Brain microvascular endothelial cell (primary cell): ENCODE data around the gene STAM.
A peak's percentile ranks its signal among the peaks of the same experiment; 100 is the strongest.

Experiments used
- DNase-seq: peaks from one replicate; pipeline ENCODE4 v3.0.0-alpha.2; 2020
- H3K27ac ChIP-seq: fragments of 250-450 bp; sonication (Bioruptor Pico); 2 replicates; pipeline ENCODE4 v1.5.1; 2020; ENCODE audit warnings: mild to moderate bottlenecking, moderate library complexity
- H3K27me3 ChIP-seq: fragments of 250-450 bp; sonication (Bioruptor Pico); replicated peaks from 2 replicates; pipeline ENCODE4 v1.5.1; 2020; ENCODE audit warnings: mild to moderate bottlenecking
- H3K36me3 ChIP-seq: fragments of 250-450 bp; sonication (Bioruptor Pico); replicated peaks from 2 replicates; pipeline ENCODE4 v1.5.1; 2020; ENCODE audit warnings: mild to moderate bottlenecking
- H3K4me3 ChIP-seq: 2 replicates; pipeline ENCODE4 v1.5.1; 2011; ENCODE audit warnings: low read depth, mild to moderate bottlenecking, control low read depth, low read length, moderate library complexity
- CTCF ChIP-seq: IDR thresholded peaks from 2 replicates; pipeline ENCODE4 v1.5.1; 2011; ENCODE audit warnings: low read depth, mild to moderate bottlenecking, moderate library complexity, low read length, control low read depth, inconsistent platforms; ENCODE audit errors: missing control alignments
- in situ Hi-C: cut with HindIII; loops from 2 replicates; pipeline ENCODE4 v1.10.0; 2017; ENCODE audit warnings: low sequenced_read_pairs, low pct_ligation_motif_present

STAM gene

DNA sequence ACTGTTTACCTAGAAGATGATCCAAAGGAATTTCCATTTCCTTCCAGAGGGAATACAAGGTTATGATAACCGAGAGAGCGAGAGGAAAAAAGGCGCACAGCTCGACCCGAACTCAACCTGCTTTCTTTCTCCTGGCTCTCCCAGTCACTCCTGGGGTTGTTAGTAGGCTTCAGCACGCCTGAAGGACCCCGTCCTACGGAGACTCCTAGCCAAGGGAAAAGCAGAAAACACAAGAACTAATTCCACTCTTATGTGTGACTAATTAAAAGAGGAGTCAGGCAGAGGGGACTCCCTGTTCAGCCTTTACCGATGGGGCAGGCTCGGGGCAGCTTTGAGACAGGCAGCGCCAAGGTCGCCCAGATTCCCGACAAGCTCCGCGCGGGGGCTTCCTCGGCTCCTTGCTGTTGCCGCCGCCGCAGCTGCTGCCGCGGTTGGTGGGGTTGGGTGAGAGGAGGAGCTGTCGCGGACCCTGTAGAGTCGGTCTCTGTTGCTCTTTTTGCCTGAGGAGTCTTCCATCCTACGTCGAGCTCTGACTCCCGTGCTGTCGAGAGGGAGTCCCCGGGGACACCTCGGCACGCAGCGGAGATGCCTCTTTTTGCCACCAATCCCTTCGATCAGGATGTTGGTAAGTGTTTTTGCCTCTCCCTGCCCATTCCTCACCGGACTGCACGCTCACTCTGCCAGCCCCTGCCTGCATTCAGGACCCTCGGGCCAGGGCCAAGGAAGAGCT lies at the start of gene STAM:
STAM (plus strand) TSS at position 397 of the 730 bp plus-strand sequence; CDS start at position 586, 189 bp downstream.
- no peaks in the 10 kb centered on the region for H3K36me3 ChIP-seq
- in situ Hi-C loops, result no loop called here
- TF ChIP-seq CTCF, result no peak
- no peaks in the 10 kb centered on the region for H3K27me3 ChIP-seq
- peak within 1 kb of the TSS; percentile 100 for H3K27ac ChIP-seq
- peak within 1 kb of the TSS; percentile 96 for H3K4me3 ChIP-seq
- peak; percentile 92 for DNase-seq

GRCh38 chr10:17597386-17597785 lies 46.6 kb upstream of the STAM start:
- no peak overlapping the region for H3K4me3 ChIP-seq
- H3K27ac ChIP-seq, result no peak overlapping the region
- no peak for DNase-seq
- no peak for TF ChIP-seq CTCF
- H3K36me3 ChIP-seq, result no peaks in the 10 kb centered on the region
- no peaks in the 10 kb centered on the region for H3K27me3 ChIP-seq
- in situ Hi-C loops, result no loop called here

- Histone ChIP-seq H3K36me3 (no peaks in the 10 kb centered on the region), H3K27me3 (no peaks in the 10 kb centered on the region), H3K4me3 (no peak overlapping the region), H3K27ac (no peak overlapping the region)
- peak; percentile 63 for TF ChIP-seq CTCF
- DNase-seq, result peak; percentile 52
- in situ Hi-C loops, result no loop called here
Measured at GRCh38 chr10:17599089-17599488, 44.9 kb upstream of the STAM start.

DNA sequence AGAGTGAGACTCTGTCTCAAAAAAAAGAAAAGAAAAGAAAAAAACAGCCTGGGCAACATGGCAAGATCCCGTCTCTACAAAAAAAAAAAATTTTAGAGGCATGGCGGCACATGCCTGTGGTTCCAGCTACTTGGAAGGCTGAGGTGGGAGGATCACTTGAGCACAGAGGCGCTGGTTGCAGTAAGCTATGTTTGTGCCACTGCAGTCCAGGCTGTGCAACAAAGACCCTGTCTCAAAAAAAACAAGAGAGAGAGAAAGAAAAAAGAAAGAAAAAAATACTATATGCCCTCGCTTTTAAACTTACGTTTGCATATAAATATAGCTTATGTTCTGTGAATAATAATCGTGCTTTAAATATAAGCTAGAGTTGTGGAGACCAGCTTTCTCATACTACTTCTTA lies 38.0 kb upstream of the STAM start:
- Histone ChIP-seq H3K36me3 (no peaks in the 10 kb centered on the region), H3K27me3 (no peaks in the 10 kb centered on the region), H3K27ac (no peak overlapping the region), H3K4me3 (no peak overlapping the region)
- no peak for DNase-seq
- in situ Hi-C loops, result no loop called here
- TF ChIP-seq CTCF, result no peak

- no peak for TF ChIP-seq CTCF
- no peak for DNase-seq
- no peaks in the 10 kb centered on the region for H3K36me3 ChIP-seq
Measured at GRCh38 chr10:17606547-17607040, 37.4 kb upstream of the STAM start.

GRCh38 chr10:17607060-17607459 lies 36.9 kb upstream of the STAM start:
- Histone ChIP-seq H3K4me3 (no peak overlapping the region), H3K27me3 (no peaks in the 10 kb centered on the region), H3K27ac (no peak overlapping the region), H3K36me3 (no peaks in the 10 kb centered on the region)
- no peak for TF ChIP-seq CTCF
- no peak for DNase-seq
- in situ Hi-C loops, result no loop called here

More at GRCh38 chr10:17606547-17607040, 37.4 kb upstream of the STAM start:
- in situ Hi-C loops, result no loop called here
- Histone ChIP-seq H3K27ac (no peak overlapping the region), H3K4me3 (no peak overlapping the region), H3K27me3 (no peaks in the 10 kb centered on the region)
